GM13977 (cell line): Measurements from ENCODE around the gene GSTM5.
"Not testable (repeated sequence)": the region's sequence is repeated elsewhere in the genome, so short reads cannot be mapped to it uniquely, and the experiment has no call there.

Source experiments
- DNase-seq: peaks from one replicate; pipeline ENCODE4 v3.0.0; 2012; ENCODE audit warnings: low spot score
- CTCF ChIP-seq: IDR thresholded peaks from 2 replicates; pipeline ENCODE4 v1.5.1; 2012; ENCODE audit warnings: mild to moderate bottlenecking, control low read depth; ENCODE audit not compliant: insufficient read depth; ENCODE audit errors: extremely low read depth, missing control alignments
- in situ Hi-C: fragments of 300-500 bp; cut with MboI; formaldehyde crosslinking; loops from one replicate; pipeline ENCODE4 v1.12.0; 2022; ENCODE audit warnings: low sequenced_read_pairs, low pct_unique_long_range_greater_than_20kb, mixed read lengths, inconsistent platforms; ENCODE audit not compliant: unreplicated experiment

The GSTM5 gene

GRCh38 chr1:109762821-109763645 lies 51.0 kb downstream of the GSTM5 start:
- no peak for TF ChIP-seq CTCF
- in situ Hi-C loops = no loop called here
- DNase-seq = no peak

GRCh38 chr1:109763646-109764415 lies 51.8 kb downstream of the GSTM5 start, which contains the start of gene EPS8L3:
Gene EPS8L3 (minus strand): TSS chr1:109763923. CDS start chr1:109761749, 2,174 bp downstream.
- no peak for DNase-seq
- no peak for TF ChIP-seq CTCF
- in situ Hi-C loops = no loop called here

GRCh38 chr1:109764561-109765482 lies 52.8 kb downstream of the GSTM5 start:
- in situ Hi-C loops = no loop called here
- no peak for DNase-seq
- TF ChIP-seq CTCF = no peak

- in situ Hi-C loops = no loop called here
- no peak for DNase-seq
- TF ChIP-seq CTCF = no peak
These were observed 53.4 kb downstream of the GSTM5 start for GRCh38 chr1:109765483-109765815.

- DNase-seq = no peak
- in situ Hi-C loops = no loop called here
- TF ChIP-seq CTCF = no peak
These were observed 54.0 kb downstream of the GSTM5 start for GRCh38 chr1:109765896-109766615.

- DNase-seq, in situ Hi-C loops: not testable (repeated sequence)
These were observed 55.1 kb downstream of the GSTM5 start for GRCh38 chr1:109766991-109767636.
